ENCODE results near the gene MDN1. TPM values are rescaled to one million over a fixed set of nuclear protein-coding genes. Genes with fewer than 3 reads are reported as not detected.

MDN1 gene
- total RNA-seq, 1 experiment from 2014 or later: 117 TPM

DNA sequence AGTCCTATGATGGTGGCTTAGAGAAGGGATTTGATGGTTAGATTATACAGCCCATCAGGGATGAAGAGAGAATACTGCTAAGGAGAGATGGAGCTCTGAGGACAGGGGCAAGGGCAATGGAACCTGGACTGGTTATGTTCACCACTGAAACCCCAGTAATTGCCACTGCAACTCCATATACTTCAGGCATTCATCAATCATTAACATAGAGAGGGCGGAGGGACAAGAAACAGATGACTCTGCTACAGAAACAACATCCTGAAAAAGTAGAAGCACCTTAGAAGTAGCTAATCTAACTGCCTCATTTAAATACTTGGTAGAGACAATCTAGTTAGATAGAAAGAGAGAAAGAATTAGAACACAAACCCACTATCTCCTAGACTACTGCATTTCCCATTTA is 89.8 kb downstream of the MDN1 start:
- TF ChIP-seq CTCF (conservative IDR thresholded peaks at IDR 0.05): no peak
- DNase-seq: no peak
- Histone ChIP-seq H2BK20ac (ENCODE audit: low read depth, low read length, poor library complexity, severe bottlenecking) (no peak overlapping the region), H2BK15ac (ENCODE audit: low read depth, low read length) (no peak overlapping the region), H2AK5ac (ENCODE audit: insufficient read length, low read length) (no peak overlapping the region), H3K4ac (ENCODE audit: low read depth, low read length) (no peak overlapping the region), H2BK120ac (ENCODE audit: low read depth, low read length, poor library complexity, severe bottlenecking) (no peak overlapping the region), H3K56ac (ENCODE audit: insufficient read length, low read depth, low read length) (no peak overlapping the region), H3K9ac (ENCODE audit: extremely low read depth, insufficient read length, low read length) (no peak overlapping the region), H3T11ph (ENCODE audit: low read length) (no peak overlapping the region), H4K8ac (replicated peaks; ENCODE audit: insufficient read length, low read depth, low read length) (no peak overlapping the region), H2AFZ (ENCODE audit: low read length) (no peak overlapping the region), H4K91ac (ENCODE audit: insufficient read length, low read depth, low read length) (no peak overlapping the region), H3K79me1 (ENCODE audit: insufficient read depth, low read depth, low read length, poor library complexity, severe bottlenecking) (no peaks in the 10 kb centered on the region), H3K14ac (ENCODE audit: insufficient read depth, low read length) (no peak overlapping the region), H3K18ac (ENCODE audit: insufficient read length, low read depth, low read length) (no peak overlapping the region), H4K5ac (ENCODE audit: insufficient read length, low read depth, low read length) (no peak overlapping the region), H4K20me1 (ENCODE audit: control insufficient read depth, insufficient read depth, insufficient read length) (no peaks in the 10 kb centered on the region), H2BK5ac (ENCODE audit: insufficient read length, low read length) (no peak overlapping the region), H3K9me3 (ENCODE audit: control insufficient read depth, low read depth, low read length) (no peaks in the 10 kb centered on the region), H3K79me2 (ENCODE audit: insufficient read depth, low read length) (no peaks in the 10 kb centered on the region), H3K23ac (ENCODE audit: insufficient read length, low read depth, low read length) (no peak overlapping the region), H3K4me2 (ENCODE audit: insufficient read depth, insufficient read length, low read length) (no peak overlapping the region), H3K27ac (ENCODE audit: insufficient read length, low read depth, low read length) (no peak overlapping the region), H3K23me2 (ENCODE audit: insufficient read length, low read depth, low read length, poor library complexity, severe bottlenecking) (no peaks in the 10 kb centered on the region), H2BK12ac (ENCODE audit: insufficient read length, low read depth, low read length) (no peak overlapping the region), H3K27me3 (ENCODE audit: insufficient read depth, low read length) (no peaks in the 10 kb centered on the region), H3K4me1 (ENCODE audit: insufficient read depth, low read length) (no peaks in the 10 kb centered on the region)
- no peaks in the 10 kb centered on the region for H3K27me3 Mint-ChIP-seq (ENCODE audit: low read depth)
- no peak overlapping the region for H3K27ac Mint-ChIP-seq
- no peaks in the 10 kb centered on the region for H3K9me3 Mint-ChIP-seq
- no peaks in the 10 kb centered on the region for H3K4me1 Mint-ChIP-seq
- H3K4me3 Mint-ChIP-seq: no peak overlapping the region
- no CpG with 5 or more reads among the region's 1 CpG for WGBS (ENCODE audit: extremely low coverage, insufficient read length, low lambda C conversion rate)
- peaks cover 53 to 89% (median 81%) of the 10 kb centered on the region in 3 experiments for H3K36me3 Mint-ChIP-seq (ENCODE audit: insufficient read depth in 1 of 3, low read depth in 3 of 3)
